WTC11 (cell line): ENCODE measurements around the gene POLG. TPM values are rescaled to one million over a fixed set of nuclear protein-coding genes. Genes with fewer than 3 reads are reported as not detected.

Source experiments
- ATAC-seq: fragments of 200-7000 bp; cut with Tn5 transposase; 2 replicates; pipeline ENCODE4 v1.10.0; 2021; ENCODE audit warnings: mild to moderate bottlenecking, moderate library complexity
- CTCF ChIA-PET: fragments of 300-600 bp; sonication (Branson Sonifier 250); formaldehyde crosslinking; loops from one replicate; lab custom pipeline; 2021; ENCODE audit warnings: antibody characterized with exemption; lab: Charles Lee
- POLR2A ChIA-PET: fragments of 350-600 bp; sonication (Branson Sonifier 250); formaldehyde crosslinking; loops from one replicate; lab custom pipeline; 2021; ENCODE audit warnings: antibody characterized with exemption; lab: Charles Lee
- DNase-seq: peaks from one replicate; pipeline ENCODE4 v3.0.0; 2021; ENCODE audit warnings: low spot score
- H3K27ac Mint-ChIP-seq: 2 replicates; pipeline ENCODE4 v1.8.0; 2021; ENCODE audit warnings: mixed read lengths
- H3K27me3 Mint-ChIP-seq: 2 replicates; pipeline ENCODE4 v1.8.0; 2021; ENCODE audit warnings: low read depth, mild to moderate bottlenecking, moderate library complexity, mixed read lengths
- H3K36me3 Mint-ChIP-seq: 2 replicates; pipeline ENCODE4 v1.8.0; 2021; ENCODE audit warnings: mixed read lengths
- H3K4me1 Mint-ChIP-seq: 2 replicates; pipeline ENCODE4 v1.8.0; 2022; ENCODE audit warnings: mixed read lengths
- H3K4me3 Mint-ChIP-seq: 2 replicates; pipeline ENCODE4 v1.8.0; 2021; ENCODE audit warnings: mild to moderate bottlenecking, moderate library complexity, mixed read lengths
- H3K9me3 Mint-ChIP-seq: 2 replicates; pipeline ENCODE4 v1.8.0; 2021; ENCODE audit warnings: mixed read lengths
- AR ChIP-seq: fragments of 250-450 bp; sonication (Bioruptor Pico); IDR thresholded peaks from 2 replicates; pipeline ENCODE4 v1.9.0; 2021; ENCODE audit warnings: mild to moderate bottlenecking
- ELF4 ChIP-seq: sonication (generic); formaldehyde crosslinking; IDR thresholded peaks from 2 replicates; pipeline ENCODE4 v1.8.1; 2022; ENCODE audit warnings: low read depth, mild to moderate bottlenecking, moderate library complexity, missing genetic modification reagents
- FOXJ3 ChIP-seq: sonication (generic); formaldehyde crosslinking; IDR thresholded peaks from 2 replicates; pipeline ENCODE4 v1.9.0; 2021; ENCODE audit warnings: missing genetic modification reagents, mild to moderate bottlenecking, borderline replicate concordance
- GABPB1 ChIP-seq: sonication (generic); formaldehyde crosslinking; IDR thresholded peaks from 2 replicates; pipeline ENCODE4 v1.8.1; 2023; ENCODE audit warnings: mild to moderate bottlenecking, missing genetic modification reagents
- IRF2 ChIP-seq: sonication (generic); formaldehyde crosslinking; IDR thresholded peaks from 2 replicates; pipeline ENCODE4 v1.8.0; 2022; ENCODE audit warnings: low read depth, missing genetic modification reagents, borderline replicate concordance
- MYBL2 ChIP-seq: sonication (generic); formaldehyde crosslinking; IDR thresholded peaks from 2 replicates; pipeline ENCODE4 v1.8.1; 2023; ENCODE audit warnings: mild to moderate bottlenecking, moderate library complexity, missing genetic modification reagents
- OVOL2 ChIP-seq: fragments of 250-450 bp; sonication (Bioruptor Pico); IDR thresholded peaks from 2 replicates; pipeline ENCODE4 v1.9.0; 2021; ENCODE audit warnings: mild to moderate bottlenecking, borderline replicate concordance
- PREB ChIP-seq: sonication (generic); formaldehyde crosslinking; IDR thresholded peaks from 2 replicates; pipeline ENCODE4 v1.8.1; 2022; ENCODE audit warnings: mild to moderate bottlenecking, missing genetic modification reagents, moderate library complexity, borderline replicate concordance
- PRRX2 ChIP-seq: fragments of 250-450 bp; sonication (Bioruptor Pico); IDR thresholded peaks from 2 replicates; pipeline ENCODE4 v1.8.0; 2021; ENCODE audit warnings: mild to moderate bottlenecking
- SMAD3 ChIP-seq: sonication (generic); formaldehyde crosslinking; IDR thresholded peaks from 2 replicates; pipeline ENCODE4 v1.8.0; 2022; ENCODE audit warnings: missing genetic modification reagents, mild to moderate bottlenecking, borderline replicate concordance
- TP53 ChIP-seq: sonication (generic); formaldehyde crosslinking; IDR thresholded peaks from 2 replicates; pipeline ENCODE4 v1.8.1; 2023; ENCODE audit warnings: mild to moderate bottlenecking, missing genetic modification reagents
- ZNF281 ChIP-seq: sonication (generic); formaldehyde crosslinking; IDR thresholded peaks from 2 replicates; pipeline ENCODE4 v1.8.0; 2023; ENCODE audit warnings: mild to moderate bottlenecking, missing genetic modification reagents
- ZNF317 ChIP-seq: sonication (generic); formaldehyde crosslinking; IDR thresholded peaks from 2 replicates; pipeline ENCODE4 v1.8.1; 2023; ENCODE audit warnings: low read depth, mild to moderate bottlenecking, moderate library complexity, missing genetic modification reagents, borderline replicate concordance
- ZNF423 ChIP-seq: fragments of 250-450 bp; sonication (Bioruptor Pico); IDR thresholded peaks from 2 replicates; pipeline ENCODE4 v2.1.2; 2022; ENCODE audit warnings: mild to moderate bottlenecking, moderate library complexity
- ZNF425 ChIP-seq: fragments of 250-450 bp; sonication (Bioruptor Pico); conservative IDR thresholded peaks from 2 replicates; pipeline ENCODE4 v1.9.0; 2021; ENCODE audit warnings: mild to moderate bottlenecking
- ZNF512 ChIP-seq: sonication (generic); formaldehyde crosslinking; IDR thresholded peaks from 2 replicates; pipeline ENCODE4 v1.8.1; 2022; ENCODE audit warnings: missing genetic modification reagents, borderline replicate concordance
- ZNF532 ChIP-seq: fragments of 250-450 bp; sonication (Bioruptor Pico); IDR thresholded peaks from 2 replicates; pipeline ENCODE4 v1.9.0; 2021; ENCODE audit warnings: mild to moderate bottlenecking, borderline replicate concordance
- total RNA-seq: library from RNA; stranded (reverse); gene quantifications from 3 replicates; pipeline ENCODE4 v1.2.3, GENCODE V29; 2021

The POLG gene
- total RNA-seq, 1 experiment from 2014 or later, result 76.2 TPM

GRCh38 chr15:89329329-89330084 lies 5.1 kb downstream of the POLG start:
- DNase-seq (no peak), ATAC-seq (no peak)
- TF ChIP-seq ZNF281 (CRISPR knock-in tag), result no peak
- no peak for TF ChIP-seq TP53 (CRISPR knock-in tag)
- no peak for TF ChIP-seq GABPB1 (CRISPR knock-in tag)
- no peak for TF ChIP-seq ZNF425
- TF ChIP-seq ZNF512 (CRISPR knock-in tag), result no peak
- no peak for TF ChIP-seq MYBL2 (CRISPR knock-in tag)
- no peak for TF ChIP-seq SMAD3 (CRISPR knock-in tag)
- no peak for TF ChIP-seq ZNF423
- no peak for TF ChIP-seq OVOL2 (CRISPR knock-in tag)
- TF ChIP-seq PREB (CRISPR knock-in tag), result no peak
- H3K36me3 Mint-ChIP-seq, result peaks cover 67% of the 10 kb centered on the region
- CTCF ChIA-PET, result interaction anchor here (0.8 kb wide), 1 partner anchor 29 kb away, joined by 4 read pairs; no protein-coding TSS in a partner anchor
- no peak overlapping the region for H3K27ac Mint-ChIP-seq
- H3K9me3 Mint-ChIP-seq, result no peaks in the 10 kb centered on the region
- H3K4me1 Mint-ChIP-seq, result peaks cover 12% of the 10 kb centered on the region
- H3K4me3 Mint-ChIP-seq, result no peak overlapping the region
- no peaks in the 10 kb centered on the region for H3K27me3 Mint-ChIP-seq
- POLR2A ChIA-PET, result no interaction called here

GRCh38 chr15:89328398-89329254 lies 6.0 kb downstream of the POLG start:
- ChIA-PET POLR2A (interaction anchor here (1.1 kb wide), 1 partner anchor 11 kb away, joined by 3 read pairs; no protein-coding TSS in a partner anchor), CTCF (no interaction called here)
- peaks cover 12% of the 10 kb centered on the region for H3K4me1 Mint-ChIP-seq
- H3K36me3 Mint-ChIP-seq, result peaks cover 75% of the 10 kb centered on the region
- no peak overlapping the region for H3K27ac Mint-ChIP-seq
- ATAC-seq (no peak), DNase-seq (no peak)
- no peak overlapping the region for H3K4me3 Mint-ChIP-seq
- H3K9me3 Mint-ChIP-seq, result no peaks in the 10 kb centered on the region
- H3K27me3 Mint-ChIP-seq, result no peaks in the 10 kb centered on the region
- TF ChIP-seq MYBL2 (CRISPR knock-in tag) (no peak), FOXJ3 (no peak), ZNF532 (no peak), PRRX2 (CRISPR knock-in tag) (no peak), AR (no peak), IRF2 (CRISPR knock-in tag) (no peak), ZNF317 (CRISPR knock-in tag) (no peak), ELF4 (CRISPR knock-in tag) (no peak)
